T-helper 2 cell treated with Interferon-gamma antibody and Interleukin-4, amounts not matched to agents 100 ng/mL and 5 ng/mL, for 36 hours (primary cell): Measurements from ENCODE around the gene SLC8A1. TPM values are rescaled to one million over a fixed set of nuclear protein-coding genes. Genes with fewer than 3 reads are reported as not detected.

ENCODE experiments used
- intact Hi-C: fragments of 100-400 bp; cut with micrococcal nuclease; formaldehyde crosslinking; loops from one replicate; pipeline ENCODE4 v1.15.1; 2023
- total RNA-seq: library from RNA; stranded (reverse); gene quantifications from 2 replicates; pipeline ENCODE4 v1.2.3, GENCODE V29; 2022

SLC8A1 gene
- 1.8 and 1.9 TPM in 2 replicates for total RNA-seq

- intact Hi-C loops: loop anchor here (5.0 kb wide), 1 partner anchor 50 kb away; no protein-coding TSS in a partner anchor
These were observed at the start of gene SLC8A1 for GRCh38 chr2:40451918-40452605. Gene SLC8A1, minus strand, starts transcription at chr2:40452090.

GRCh38 chr2:40499437-40499836, 47.5 kb upstream of the SLC8A1 start:
- intact Hi-C loops: no loop called here

GRCh38 chr2:40497251-40497859, 45.5 kb upstream of the SLC8A1 start:
- intact Hi-C loops: no loop called here

GRCh38 chr2:40489678-40489960, 37.7 kb upstream of the SLC8A1 start:
- intact Hi-C loops: no loop called here

GRCh38 chr2:40488927-40489677, 37.2 kb upstream of the SLC8A1 start:
- intact Hi-C loops: no loop called here

- intact Hi-C loops: no loop called here
These were observed 36.3 kb upstream of the SLC8A1 start for GRCh38 chr2:40488101-40488601.

GRCh38 chr2:40487602-40488001, 35.7 kb upstream of the SLC8A1 start:
- intact Hi-C loops: no loop called here

- intact Hi-C loops: no loop called here
These were observed 34.0 kb upstream of the SLC8A1 start for GRCh38 chr2:40485854-40486253.

GRCh38 chr2:40485318-40485717, 33.4 kb upstream of the SLC8A1 start:
- intact Hi-C loops: no loop called here

- intact Hi-C loops: no loop called here
These were observed 31.8 kb upstream of the SLC8A1 start for GRCh38 chr2:40483549-40484243.

GRCh38 chr2:40480596-40480995, 28.7 kb upstream of the SLC8A1 start:
- intact Hi-C loops: no loop called here

GRCh38 chr2:40480073-40480472, 28.2 kb upstream of the SLC8A1 start:
- intact Hi-C loops: no loop called here

GRCh38 chr2:40477361-40477760, 25.5 kb upstream of the SLC8A1 start:
- intact Hi-C loops: no loop called here

- intact Hi-C loops: no loop called here
These were observed 24.5 kb upstream of the SLC8A1 start for GRCh38 chr2:40476436-40476835.

GRCh38 chr2:40474306-40474705, 22.4 kb upstream of the SLC8A1 start:
- intact Hi-C loops: no loop called here

GRCh38 chr2:40471866-40472265, 20.0 kb upstream of the SLC8A1 start:
- intact Hi-C loops: no loop called here

GRCh38 chr2:40470822-40471813, 19.2 kb upstream of the SLC8A1 start:
- intact Hi-C loops: no loop called here

- intact Hi-C loops: no loop called here
These were observed 15.2 kb upstream of the SLC8A1 start for GRCh38 chr2:40466935-40467572.

GRCh38 chr2:40466332-40466906, 14.5 kb upstream of the SLC8A1 start:
- intact Hi-C loops: no loop called here

- intact Hi-C loops: no loop called here
These were observed 11.2 kb upstream of the SLC8A1 start for GRCh38 chr2:40463112-40463511.
